NCI-H510A (cell line): Measurements from ENCODE around the gene ITGB5.
"Not testable (repeated sequence)": the region's sequence is repeated elsewhere in the genome, so short reads cannot be mapped to it uniquely, and the experiment has no call there.

Source experiments
- DNase-seq: peaks from one replicate; lab custom pipeline; 2025; lab: John Stamatoyannopoulos, UW

Gene ITGB5

GRCh38 chr3:124772081-124772831 lies 114.9 kb downstream of the ITGB5 start:
- no peak for DNase-seq

- no peak for DNase-seq
Measured at GRCh38 chr3:124771083-124771445, 116.1 kb downstream of the ITGB5 start.

DNA sequence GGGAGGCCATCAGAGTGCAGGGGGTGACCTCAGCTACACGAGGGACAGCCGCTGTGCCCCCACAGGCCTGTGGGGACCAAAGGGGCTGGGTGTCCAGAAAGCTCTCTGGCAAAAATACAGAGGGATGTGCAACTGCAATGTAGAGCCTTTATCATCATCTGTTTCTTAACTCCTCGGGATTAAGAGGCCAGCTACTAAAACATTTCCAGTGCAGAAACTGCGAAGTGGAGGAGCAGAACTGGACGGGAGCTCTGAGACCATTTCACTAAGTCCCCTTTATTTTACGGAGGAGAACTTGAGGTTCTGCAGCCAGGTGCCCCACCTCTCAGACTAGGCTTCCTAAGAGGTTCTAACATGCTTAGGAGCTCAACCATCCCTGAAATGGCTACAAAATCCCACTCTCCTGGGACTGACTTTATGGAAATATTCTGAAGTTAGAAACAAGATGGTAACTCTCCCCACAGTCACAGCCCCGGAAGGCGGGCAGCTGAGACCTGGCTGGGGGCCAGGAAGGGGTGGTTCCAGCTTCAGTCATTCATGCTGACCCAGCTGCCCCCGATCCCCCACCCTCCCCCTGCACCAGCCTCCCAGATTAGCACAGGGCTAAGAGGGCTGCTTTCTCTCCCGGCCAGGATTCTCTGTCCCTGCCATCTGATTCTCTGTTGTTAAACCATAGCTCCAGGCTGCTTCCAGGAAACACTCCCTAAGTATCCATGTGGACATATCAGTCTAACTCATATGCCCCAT lies 116.7 kb downstream of the ITGB5 start:
- peak; percentile 14 for DNase-seq

DNA sequence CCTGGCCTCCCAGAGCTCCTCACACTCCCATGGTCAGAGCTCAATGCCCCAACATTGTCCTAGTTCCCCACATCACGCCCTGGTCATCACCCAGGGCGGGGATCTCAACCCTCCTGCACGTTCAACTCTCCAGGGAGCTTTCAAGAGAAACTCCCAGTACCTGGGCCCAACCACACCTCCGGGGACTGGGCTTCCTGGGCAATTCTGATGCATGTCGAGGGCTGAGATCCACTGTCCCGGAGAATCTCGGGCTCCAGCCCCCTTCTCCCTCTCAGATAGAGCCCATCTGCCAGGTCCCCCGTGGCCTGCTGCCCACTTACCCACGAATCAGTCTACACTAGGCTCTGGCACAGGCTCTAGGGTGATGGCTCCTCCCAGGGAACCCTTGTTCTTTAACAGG lies 117.7 kb downstream of the ITGB5 start:
- DNase-seq: no peak

GRCh38 chr3:124768812-124769211 lies 118.4 kb downstream of the ITGB5 start:
- no peak for DNase-seq

- no peak for DNase-seq
Measured at GRCh38 chr3:124767691-124768090, 119.5 kb downstream of the ITGB5 start.

GRCh38 chr3:124767264-124767663 lies 119.9 kb downstream of the ITGB5 start:
- DNase-seq: no peak

GRCh38 chr3:124766113-124767095 lies 120.8 kb downstream of the ITGB5 start:
- no peak for DNase-seq

GRCh38 chr3:124765197-124765840 lies 121.8 kb downstream of the ITGB5 start:
- no peak for DNase-seq

DNA sequence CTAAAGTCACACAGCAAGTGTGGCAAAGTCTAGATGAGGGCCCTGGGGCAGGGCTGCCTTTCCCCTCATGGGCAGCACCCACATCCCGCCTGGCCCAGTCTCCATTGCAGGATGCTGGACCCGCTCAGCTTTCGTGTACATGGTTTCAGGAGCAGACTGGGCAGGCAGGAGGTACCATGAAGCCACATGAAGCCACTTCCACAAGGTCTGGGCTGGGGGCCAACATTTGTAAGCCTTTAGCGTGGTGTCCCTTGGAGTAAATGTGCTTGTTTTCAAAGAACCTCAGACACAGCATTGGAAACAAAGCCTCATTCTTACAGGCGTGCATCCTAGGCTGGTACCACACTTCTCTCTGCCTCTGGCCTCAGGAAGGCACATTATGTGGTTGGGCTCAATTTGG lies 122.4 kb downstream of the ITGB5 start:
- no peak for DNase-seq

DNA sequence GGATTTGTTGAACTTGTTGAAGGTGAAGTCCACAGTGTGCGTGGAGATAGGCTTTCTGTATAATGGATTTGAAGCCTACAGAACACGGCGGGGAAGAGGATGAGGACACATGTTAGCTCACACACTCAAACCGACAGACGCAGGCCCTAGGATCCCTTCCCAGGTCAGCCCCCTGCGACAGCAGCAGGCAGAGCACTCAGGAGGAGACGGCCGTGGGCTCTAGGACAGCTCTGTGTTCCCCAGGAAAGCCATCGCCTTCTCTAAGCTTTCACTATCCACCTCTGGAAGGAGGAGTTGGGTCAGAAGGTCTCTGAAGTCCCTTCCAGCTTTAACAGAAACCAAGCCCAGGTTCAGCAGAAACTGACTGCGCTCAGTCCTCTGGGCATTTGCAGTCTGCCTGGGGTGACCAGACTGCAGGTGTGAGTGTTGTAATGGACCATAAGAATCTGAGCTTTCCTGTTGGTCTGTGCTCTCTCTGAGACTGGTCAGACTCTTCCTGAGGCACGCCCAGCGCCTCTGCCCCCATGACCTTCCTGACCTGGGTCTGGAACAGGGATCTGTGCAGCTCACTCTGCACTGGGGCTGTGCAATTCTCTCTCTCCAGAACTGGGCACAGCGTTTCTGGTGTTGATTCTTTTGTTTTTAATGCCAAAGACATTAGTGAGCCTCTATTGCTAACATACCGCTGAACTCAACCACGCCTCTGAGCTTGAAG lies 123.4 kb downstream of the ITGB5 start:
- DNase-seq: no peak

GRCh38 chr3:124763206-124763605 lies 124.0 kb downstream of the ITGB5 start:
- no peak for DNase-seq

DNA sequence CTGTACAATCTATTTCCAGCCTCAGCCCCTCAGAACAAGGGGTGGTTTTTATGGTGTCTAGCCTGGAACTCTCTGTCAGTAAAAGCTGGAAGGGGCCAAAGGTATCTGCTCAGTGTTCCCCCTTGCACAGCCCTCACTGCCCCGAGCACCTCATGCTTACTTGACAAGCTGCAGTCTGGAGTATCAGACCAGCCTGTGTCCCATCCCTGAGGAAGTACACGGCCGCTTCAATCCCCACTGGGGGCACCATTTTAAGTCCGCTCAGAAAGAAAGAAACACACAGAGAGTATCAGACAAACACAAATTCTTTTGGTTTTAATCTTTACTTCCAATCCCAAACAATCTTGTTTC lies 124.5 kb downstream of the ITGB5 start:
- DNase-seq: no peak

DNA sequence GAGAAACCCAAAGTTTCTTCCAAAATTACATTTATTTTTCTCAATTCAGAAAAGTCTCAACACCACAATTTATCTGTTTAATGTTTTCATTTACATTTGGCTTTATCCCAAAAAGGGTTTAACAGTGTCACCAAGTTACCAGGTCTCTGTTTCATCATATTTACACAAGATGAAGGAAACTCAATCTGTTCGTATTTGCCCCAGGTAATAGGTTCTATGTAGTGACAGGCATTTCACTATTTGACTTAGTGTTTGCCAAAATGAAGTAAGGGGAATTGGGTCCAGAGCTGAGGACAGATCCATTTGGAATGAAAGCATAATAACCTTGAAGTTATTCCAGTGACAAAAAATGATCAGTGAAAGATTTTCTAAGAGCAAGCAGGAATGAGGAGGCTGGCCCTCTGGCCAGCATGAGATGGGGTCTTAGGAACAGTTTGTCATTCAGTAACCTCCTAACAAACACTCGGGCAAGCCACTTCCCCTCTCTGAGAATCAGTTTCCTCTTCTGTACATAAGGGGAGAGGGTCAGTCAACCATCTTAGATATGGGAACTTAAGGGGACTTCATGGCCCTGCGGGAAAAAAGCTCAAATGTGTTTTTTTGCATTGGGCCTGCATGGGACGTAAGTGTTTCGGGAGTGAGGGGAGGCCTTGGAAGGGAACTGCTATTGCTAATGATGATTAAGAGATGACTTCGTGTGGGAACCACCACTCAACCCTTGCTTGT lies 125.1 kb downstream of the ITGB5 start:
- DNase-seq: no peak

DNA sequence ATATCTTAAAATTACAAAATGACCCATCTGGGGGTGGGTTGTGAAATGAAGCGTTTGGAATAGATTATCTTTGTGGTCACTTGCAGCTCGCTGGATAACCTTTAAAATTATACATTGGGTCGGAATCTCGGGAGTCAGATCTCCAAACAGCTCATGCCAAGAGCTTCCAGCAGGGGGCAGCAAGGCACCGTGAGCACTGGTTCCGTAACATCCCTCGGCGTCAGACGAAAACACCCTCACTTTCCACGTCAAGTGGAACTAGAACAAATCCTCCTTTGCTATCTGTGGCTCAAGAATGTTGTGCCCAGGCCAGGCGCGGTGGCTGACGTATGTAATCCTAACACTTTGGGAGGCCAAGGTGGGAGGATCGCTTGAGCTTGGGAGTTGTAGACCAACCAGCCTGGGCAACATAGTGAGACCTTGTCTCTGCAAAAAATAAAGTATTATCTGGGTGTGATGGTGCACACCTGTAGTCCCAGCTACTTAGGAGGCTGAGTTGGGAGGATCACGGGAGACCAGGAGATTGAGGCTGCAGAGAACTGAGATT lies 125.8 kb downstream of the ITGB5 start:
- peak; percentile 19 for DNase-seq

DNA sequence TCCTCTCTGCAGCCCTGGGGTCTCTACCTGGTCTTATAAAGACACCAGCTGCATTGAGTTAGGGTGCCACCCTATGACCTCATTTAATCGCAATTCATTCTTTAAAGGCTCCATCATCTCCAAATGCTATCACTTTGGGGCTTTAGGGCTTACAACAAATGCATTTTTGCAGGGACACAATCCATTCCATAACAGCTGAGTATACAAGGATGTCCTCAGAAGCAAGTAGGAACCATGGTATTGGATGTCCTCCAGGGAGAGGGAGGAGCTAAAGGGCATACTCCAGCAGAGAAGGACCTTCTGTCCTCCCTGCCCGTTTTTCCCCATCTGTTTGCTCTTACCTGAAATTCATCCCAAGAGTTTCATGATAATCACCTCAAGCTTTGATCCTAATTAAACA lies 126.6 kb downstream of the ITGB5 start:
- no peak for DNase-seq

DNA sequence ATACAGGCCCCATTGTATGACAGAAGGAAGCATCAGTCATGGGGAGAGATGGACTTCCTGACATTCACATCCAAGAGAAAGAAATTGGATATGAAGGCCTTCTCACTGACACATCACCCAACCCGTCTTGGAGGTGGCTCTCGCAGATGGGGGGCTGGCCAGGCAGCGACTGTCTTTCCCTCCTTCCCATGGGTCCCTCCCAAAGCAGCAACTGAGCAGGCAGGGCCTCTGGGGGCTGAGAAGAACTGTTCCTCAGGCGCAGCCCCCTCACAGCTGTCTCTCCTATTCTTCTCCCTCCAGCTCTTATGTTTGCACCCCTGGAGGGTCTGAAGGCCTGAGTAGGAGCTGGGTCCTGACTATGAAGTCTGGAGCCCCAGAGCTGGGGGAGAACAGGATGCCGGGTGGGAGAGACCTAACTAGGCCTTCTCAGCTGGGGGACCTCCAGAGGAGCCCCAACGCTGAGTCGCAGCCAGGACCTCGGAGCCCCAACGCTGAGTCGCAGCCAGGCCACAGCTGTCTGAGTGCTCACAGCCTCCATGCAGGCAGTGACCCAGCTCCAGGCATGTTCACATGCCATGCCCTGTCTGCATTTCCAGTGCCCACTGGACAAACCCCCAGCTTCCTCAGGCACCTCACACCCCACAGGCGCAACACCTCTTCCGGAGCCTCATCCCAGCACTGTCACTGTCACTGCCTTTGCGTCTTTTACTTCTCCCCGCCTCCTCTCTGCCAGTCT lies 127.3 kb downstream of the ITGB5 start:
- DNase-seq: no peak

- no peak for DNase-seq
Measured at GRCh38 chr3:124758851-124759635, 128.1 kb downstream of the ITGB5 start.

GRCh38 chr3:124757926-124758325 lies 129.2 kb downstream of the ITGB5 start:
- not testable (repeated sequence) for DNase-seq
